Left kidney (tissue), 2 donors: ENCODE measurements around the gene CAMTA1. TPM values are rescaled to one million over a fixed set of nuclear protein-coding genes. Genes with fewer than 3 reads are reported as not detected.

Source experiments
- DNase-seq: peaks from one replicate; pipeline ENCODE4 v3.0.0-alpha.2; 2013
- polyA plus RNA-seq: library from polyadenylated mRNA; unstranded; fragments of 120-200 nt; gene quantifications from one replicate; pipeline ENCODE4 v1.2.1, GENCODE V29; 2013; ENCODE audit not compliant: insufficient read length

The CAMTA1 gene
- polyA plus RNA-seq, 1 donor, result 88.8 TPM

- no peak for DNase-seq
These were observed 854.3 kb downstream of the CAMTA1 start for GRCh38 chr1:7639435-7640131.

- DNase-seq, result no peak
These were observed 855.1 kb downstream of the CAMTA1 start for GRCh38 chr1:7640350-7640749.

DNA sequence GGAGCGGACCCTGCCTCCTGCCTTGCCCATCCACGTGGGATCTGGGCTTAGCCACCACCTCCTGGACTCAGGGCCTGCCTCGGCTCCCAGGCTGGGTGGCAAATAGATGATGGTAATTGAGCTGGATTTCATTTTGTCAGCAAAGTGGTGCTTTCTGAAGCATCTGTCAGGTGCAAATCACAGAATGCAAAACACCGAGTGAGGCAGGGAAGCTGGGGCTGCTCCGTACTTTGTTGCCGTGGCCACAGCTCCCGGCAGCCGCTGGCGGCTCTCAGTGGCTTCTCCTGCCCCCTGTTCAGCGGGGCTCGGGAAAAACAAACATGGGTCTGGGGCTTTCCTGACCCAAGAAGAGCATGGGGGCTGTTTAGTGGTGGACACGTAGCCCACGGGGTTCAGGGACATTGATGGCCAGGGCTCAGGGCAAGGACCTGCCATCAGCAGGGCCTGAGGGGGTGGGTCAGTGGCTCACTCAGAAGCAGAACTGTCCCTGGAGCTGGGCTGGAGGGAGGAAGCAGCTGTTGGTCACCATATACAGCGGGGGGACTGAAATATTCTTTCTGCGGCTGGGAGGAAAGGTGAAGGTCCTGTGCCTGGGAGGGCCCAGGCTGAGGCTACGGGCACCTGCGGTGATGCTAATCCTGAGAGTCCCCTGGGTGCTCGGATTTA is 855.8 kb downstream of the CAMTA1 start:
- DNase-seq, result no peak

- no peak for DNase-seq
These were observed 856.5 kb downstream of the CAMTA1 start for GRCh38 chr1:7641587-7642417.

- DNase-seq, result no peak
These were observed 857.1 kb downstream of the CAMTA1 start for GRCh38 chr1:7642418-7642704.

DNA sequence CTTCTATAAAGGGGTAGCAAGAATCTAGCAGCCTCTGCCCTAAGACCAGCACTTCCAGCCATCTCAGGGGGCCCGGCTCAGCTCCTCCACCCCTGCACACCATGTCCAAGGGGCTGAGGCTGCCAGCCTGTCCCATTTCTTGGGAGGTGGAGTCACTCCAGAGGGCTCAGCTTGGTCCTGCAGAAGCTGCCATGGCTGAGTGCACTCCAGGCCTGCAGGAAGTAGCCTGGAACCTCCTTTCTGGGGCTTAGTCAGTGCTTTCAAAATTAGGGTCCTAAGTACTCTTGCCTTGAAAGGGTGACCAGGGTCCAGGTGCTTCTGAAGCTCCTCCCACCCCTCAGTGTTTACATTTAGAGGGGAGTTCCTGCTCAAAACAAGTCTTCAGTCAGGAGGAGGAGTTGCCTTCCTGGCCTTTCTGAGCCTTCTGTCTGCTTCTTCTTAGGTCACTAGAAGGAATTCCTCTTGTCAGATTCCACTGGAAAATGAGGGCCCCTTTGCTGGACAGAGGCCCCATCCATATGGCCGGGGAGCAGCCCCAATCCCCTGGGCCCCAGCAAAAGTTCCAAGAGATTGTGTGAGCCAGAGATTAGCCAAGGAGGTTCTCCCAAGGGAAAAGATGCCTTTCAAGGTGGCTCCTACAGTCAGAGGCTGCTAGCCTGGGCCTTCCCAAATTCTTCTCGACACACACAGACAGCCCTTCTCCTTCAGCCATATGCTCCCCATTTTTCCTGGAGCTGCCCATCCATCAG is 857.7 kb downstream of the CAMTA1 start:
- DNase-seq, result peak; percentile 41

DNA sequence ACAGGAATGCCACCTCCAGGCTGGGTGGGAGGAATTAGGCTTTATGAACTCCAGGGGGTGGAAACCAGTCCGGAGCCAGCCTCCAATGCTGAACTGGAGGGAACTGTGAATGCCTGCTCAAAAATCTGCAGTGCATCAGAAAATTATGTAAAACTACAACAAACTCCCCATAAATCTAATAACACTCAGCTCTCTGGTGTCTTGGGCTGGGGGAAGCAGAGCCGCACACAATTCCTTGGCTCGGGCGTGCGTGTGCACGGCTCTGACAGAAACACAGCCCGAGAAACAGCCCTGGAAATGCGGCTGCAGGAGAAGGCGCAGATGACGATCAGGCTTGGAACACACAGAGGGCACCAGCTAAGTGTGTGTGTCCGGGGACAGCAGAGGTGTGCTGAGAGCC is 858.3 kb downstream of the CAMTA1 start:
- no peak for DNase-seq

GRCh38 chr1:7644086-7644485 is 858.8 kb downstream of the CAMTA1 start:
- DNase-seq, result no peak

- DNase-seq, result no peak
These were observed 859.9 kb downstream of the CAMTA1 start for GRCh38 chr1:7644961-7645750.

DNA sequence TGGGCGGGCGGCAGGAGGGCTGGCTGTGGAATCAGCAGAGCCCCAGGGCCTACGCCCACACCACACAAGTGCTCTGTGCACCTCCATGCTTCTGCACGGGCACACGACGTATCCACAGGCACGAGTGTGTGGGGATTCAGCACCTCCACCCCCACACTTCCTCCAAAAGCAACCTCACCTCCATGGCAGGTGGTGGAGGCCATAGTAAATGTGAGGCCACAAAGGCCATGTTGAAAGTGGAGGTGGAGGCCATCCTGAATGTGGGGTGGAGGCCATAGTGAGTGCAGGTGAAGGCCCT is 860.4 kb downstream of the CAMTA1 start:
- DNase-seq, result no peak

GRCh38 chr1:7646164-7646563 is 860.9 kb downstream of the CAMTA1 start:
- DNase-seq, result no peak

GRCh38 chr1:7646981-7647901 is 862.0 kb downstream of the CAMTA1 start:
- peak; percentile 46 for DNase-seq

- no peak for DNase-seq
These were observed 863.6 kb downstream of the CAMTA1 start for GRCh38 chr1:7648761-7649384.

GRCh38 chr1:7650801-7651200 is 865.5 kb downstream of the CAMTA1 start:
- DNase-seq, result peak; percentile 52

- DNase-seq, result no peak
These were observed 865.9 kb downstream of the CAMTA1 start for GRCh38 chr1:7651203-7651602.

DNA sequence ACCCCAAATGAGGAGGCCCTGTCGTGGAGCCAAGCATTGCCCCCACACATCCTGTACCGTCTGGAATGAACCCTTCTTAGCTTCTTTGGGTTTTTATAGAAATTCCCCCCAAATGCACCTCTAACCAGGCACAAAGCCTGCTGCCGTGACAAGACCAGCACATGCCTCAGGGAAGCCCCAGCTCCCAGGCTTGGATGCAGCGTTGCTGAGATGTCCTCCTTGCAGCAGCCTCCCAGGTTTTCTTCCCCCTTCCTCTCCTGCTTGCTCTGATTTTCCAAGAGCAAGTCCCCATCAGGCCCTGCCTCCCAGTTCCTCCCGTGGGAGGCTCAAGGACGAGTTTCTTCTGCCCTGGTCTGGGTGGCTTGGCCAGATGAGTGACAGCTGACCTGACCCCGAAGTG is 866.8 kb downstream of the CAMTA1 start:
- DNase-seq, result no peak

- no peak for DNase-seq
These were observed 867.4 kb downstream of the CAMTA1 start for GRCh38 chr1:7652515-7653098.

- no peak for DNase-seq
These were observed 869.5 kb downstream of the CAMTA1 start for GRCh38 chr1:7654725-7655124.

GRCh38 chr1:7655354-7655753 is 870.1 kb downstream of the CAMTA1 start:
- no peak for DNase-seq
